Activated B cell treated with CpG ODN at 0.5 μM for 24 hours (primary cell): ENCODE results near the gene SEMA5A. TPM values are rescaled to one million over a fixed set of nuclear protein-coding genes. Genes with fewer than 3 reads are reported as not detected.

Source experiments
- ATAC-seq: fragments of 200-7000 bp; cut with Tn5 transposase; one replicate; pipeline ENCODE4 v1.10.0; 2021; ENCODE audit warnings: low read depth, mild to moderate bottlenecking, moderate library complexity
- CTCF ChIA-PET: fragments of 350-600 bp; sonication (Branson Sonifier 250); formaldehyde crosslinking; loops from one replicate; lab custom pipeline; 2021; ENCODE audit warnings: antibody characterized with exemption; lab: Charles Lee
- POLR2A ChIA-PET: fragments of 350-600 bp; sonication (Branson Sonifier 250); formaldehyde crosslinking; loops from one replicate; lab custom pipeline; 2021; ENCODE audit warnings: antibody characterized with exemption; lab: Charles Lee
- DNase-seq: peaks from one replicate; pipeline ENCODE4 v3.0.0; 2022
- H3K27ac Mint-ChIP-seq: one replicate; pipeline ENCODE4 v1.8.0; 2020; ENCODE audit warnings: mixed read lengths
- H3K27me3 Mint-ChIP-seq: one replicate; pipeline ENCODE4 v1.8.0; 2021; ENCODE audit warnings: mixed read lengths
- H3K36me3 Mint-ChIP-seq: one replicate; pipeline ENCODE4 v1.8.0; 2021; ENCODE audit warnings: low read depth, mixed read lengths
- H3K4me1 Mint-ChIP-seq: one replicate; pipeline ENCODE4 v1.8.0; 2021; ENCODE audit warnings: mixed read lengths
- H3K4me3 Mint-ChIP-seq: one replicate; pipeline ENCODE4 v1.8.0; 2020; ENCODE audit warnings: mild to moderate bottlenecking, mixed read lengths
- H3K9me3 Mint-ChIP-seq: one replicate; pipeline ENCODE4 v1.8.0; 2020; ENCODE audit warnings: mixed read lengths
- intact Hi-C: fragments of 100-400 bp; cut with micrococcal nuclease; formaldehyde crosslinking; loops from one replicate; pipeline ENCODE4 v1.15.1; 2024
- total RNA-seq: library from RNA; stranded (reverse); gene quantifications from 2 replicates; pipeline ENCODE4 v1.2.3, GENCODE V29; 2022
- TF ChIP-seq, protein P1 (sequence below): fragments of 200-600 bp; IDR thresholded peaks from one replicate; pipeline ENCODE4 v1.8.0; 2022; ENCODE audit warnings: antibody characterized with exemption, mild to moderate bottlenecking

Gene SEMA5A
- total RNA-seq, 1 donor from 2014 or later, result not detected

DNA sequence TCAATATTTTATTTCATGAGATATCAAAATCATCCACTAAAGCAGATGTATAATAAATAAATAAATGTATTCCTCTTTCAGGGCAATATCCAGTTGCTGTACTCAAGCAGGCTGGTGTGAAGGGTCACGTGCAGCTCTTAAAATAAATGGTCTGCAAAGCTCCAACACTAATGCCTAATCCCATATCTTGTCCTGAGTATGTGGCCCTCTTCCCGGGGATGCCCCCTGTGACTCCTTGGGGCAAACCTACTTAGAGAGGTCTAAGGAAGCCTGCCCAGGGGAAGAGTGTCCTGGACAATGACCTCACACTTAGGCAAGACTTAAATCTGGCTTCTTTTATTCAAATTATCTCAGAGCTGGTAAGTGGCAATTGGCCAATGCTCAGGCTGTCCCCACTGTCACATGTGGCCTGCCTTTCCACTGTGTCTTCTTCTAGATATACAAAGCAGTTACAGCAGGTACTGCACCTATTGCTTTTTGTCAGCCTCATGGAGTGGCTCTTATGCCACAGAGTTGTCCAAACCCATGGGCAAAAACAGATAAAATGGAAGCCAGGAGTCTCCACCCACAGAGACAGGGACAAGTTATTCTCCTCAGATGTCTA, 55.3 kb downstream of the SEMA5A start:
- H3K36me3 Mint-ChIP-seq, result no peaks in the 10 kb centered on the region
- H3K4me3 Mint-ChIP-seq, result no peak overlapping the region
- POLR2A ChIA-PET, result no interaction called here
- no peak for ATAC-seq
- no peak for DNase-seq
- no peak overlapping the region for H3K27ac Mint-ChIP-seq
- CTCF ChIA-PET, result no interaction called here
- intact Hi-C loops, result no loop called here
- TF ChIP-seq, protein P1, sequence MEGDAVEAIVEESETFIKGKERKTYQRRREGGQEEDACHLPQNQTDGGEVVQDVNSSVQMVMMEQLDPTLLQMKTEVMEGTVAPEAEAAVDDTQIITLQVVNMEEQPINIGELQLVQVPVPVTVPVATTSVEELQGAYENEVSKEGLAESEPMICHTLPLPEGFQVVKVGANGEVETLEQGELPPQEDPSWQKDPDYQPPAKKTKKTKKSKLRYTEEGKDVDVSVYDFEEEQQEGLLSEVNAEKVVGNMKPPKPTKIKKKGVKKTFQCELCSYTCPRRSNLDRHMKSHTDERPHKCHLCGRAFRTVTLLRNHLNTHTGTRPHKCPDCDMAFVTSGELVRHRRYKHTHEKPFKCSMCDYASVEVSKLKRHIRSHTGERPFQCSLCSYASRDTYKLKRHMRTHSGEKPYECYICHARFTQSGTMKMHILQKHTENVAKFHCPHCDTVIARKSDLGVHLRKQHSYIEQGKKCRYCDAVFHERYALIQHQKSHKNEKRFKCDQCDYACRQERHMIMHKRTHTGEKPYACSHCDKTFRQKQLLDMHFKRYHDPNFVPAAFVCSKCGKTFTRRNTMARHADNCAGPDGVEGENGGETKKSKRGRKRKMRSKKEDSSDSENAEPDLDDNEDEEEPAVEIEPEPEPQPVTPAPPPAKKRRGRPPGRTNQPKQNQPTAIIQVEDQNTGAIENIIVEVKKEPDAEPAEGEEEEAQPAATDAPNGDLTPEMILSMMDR, result no peak
- H3K27me3 Mint-ChIP-seq, result no peaks in the 10 kb centered on the region
- H3K4me1 Mint-ChIP-seq, result no peaks in the 10 kb centered on the region
- peaks cover 2% of the 10 kb centered on the region for H3K9me3 Mint-ChIP-seq

DNA sequence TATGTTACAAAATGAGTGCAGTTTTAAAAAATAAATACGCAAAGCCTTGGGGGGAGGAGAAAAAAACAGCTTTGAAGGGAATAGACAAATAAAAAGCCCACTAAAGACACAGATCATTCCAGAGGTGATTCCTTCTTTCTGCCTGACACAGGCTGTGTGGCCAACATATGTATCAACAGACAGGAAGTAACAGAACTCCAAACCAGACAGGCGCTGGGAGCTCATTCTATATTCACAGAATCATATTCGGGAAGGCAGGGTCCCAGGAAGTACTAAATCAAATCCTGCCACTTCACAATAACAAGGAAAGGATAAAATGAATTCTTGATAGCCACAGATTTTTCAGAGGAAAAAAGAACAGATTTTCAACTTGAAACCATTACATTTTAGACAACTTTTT, 62.1 kb downstream of the SEMA5A start:
- CTCF ChIA-PET, result no interaction called here
- TF ChIP-seq, protein P1, result no peak
- intact Hi-C loops, result no loop called here
- Mint-ChIP-seq H3K4me1 (no peaks in the 10 kb centered on the region), H3K36me3 (no peaks in the 10 kb centered on the region), H3K27me3 (no peaks in the 10 kb centered on the region), H3K4me3 (no peak overlapping the region), H3K9me3 (peaks cover 2% of the 10 kb centered on the region), H3K27ac (no peak overlapping the region)
- POLR2A ChIA-PET, result no interaction called here
- no peak for DNase-seq
- no peak for ATAC-seq

DNA sequence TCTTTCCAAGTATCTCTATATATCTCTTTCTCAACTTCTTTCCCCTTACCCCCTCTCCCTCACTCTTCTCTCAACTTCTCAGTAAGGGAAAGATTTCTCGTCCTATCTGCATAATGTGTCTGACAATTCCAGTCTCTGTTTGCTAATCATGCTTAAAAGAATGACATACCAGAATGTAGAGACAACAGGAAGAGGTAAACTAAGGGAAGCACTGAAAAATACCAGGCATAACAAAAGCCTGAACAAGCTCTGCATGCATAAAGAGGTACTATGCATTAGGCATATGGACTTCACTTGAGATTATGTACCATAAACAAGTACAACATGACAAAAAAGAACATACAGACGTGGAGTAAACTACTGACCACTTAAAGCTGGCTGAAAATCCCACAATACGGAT, 62.6 kb downstream of the SEMA5A start:
- intact Hi-C loops, result no loop called here
- Mint-ChIP-seq H3K27ac (no peak overlapping the region), H3K27me3 (no peaks in the 10 kb centered on the region), H3K4me1 (no peaks in the 10 kb centered on the region), H3K36me3 (no peaks in the 10 kb centered on the region), H3K4me3 (no peak overlapping the region), H3K9me3 (peaks cover 2% of the 10 kb centered on the region)
- ChIA-PET CTCF (no interaction called here), POLR2A (no interaction called here)
- DNase-seq, result no peak
- TF ChIP-seq, protein P1, result no peak
- ATAC-seq, result no peak

DNA sequence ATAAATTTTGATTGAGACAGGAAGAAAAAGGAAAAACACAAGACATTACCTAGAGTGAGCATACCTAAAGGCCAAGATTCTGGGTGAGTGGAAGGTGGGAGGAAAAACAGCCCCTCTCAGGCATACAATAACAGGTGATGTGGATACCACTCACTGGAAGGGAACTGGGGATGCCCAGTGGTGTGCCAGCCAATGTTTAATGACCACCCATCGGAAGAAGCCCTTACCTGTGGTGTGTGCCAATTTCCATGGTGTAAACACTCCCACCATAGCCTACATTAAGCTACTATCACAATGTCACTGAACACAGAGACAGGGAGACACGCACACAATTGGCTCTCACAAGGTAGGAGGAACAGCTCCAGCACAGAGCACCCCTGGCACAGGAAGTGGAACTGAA, 63.5 kb downstream of the SEMA5A start:
- intact Hi-C loops, result no loop called here
- Mint-ChIP-seq H3K27ac (no peak overlapping the region), H3K4me1 (no peaks in the 10 kb centered on the region), H3K4me3 (no peak overlapping the region), H3K9me3 (peaks cover 6% of the 10 kb centered on the region), H3K36me3 (no peaks in the 10 kb centered on the region), H3K27me3 (no peaks in the 10 kb centered on the region)
- ChIA-PET CTCF (no interaction called here), POLR2A (no interaction called here)
- ATAC-seq (no peak), DNase-seq (no peak)
- TF ChIP-seq, protein P1, result no peak

DNA sequence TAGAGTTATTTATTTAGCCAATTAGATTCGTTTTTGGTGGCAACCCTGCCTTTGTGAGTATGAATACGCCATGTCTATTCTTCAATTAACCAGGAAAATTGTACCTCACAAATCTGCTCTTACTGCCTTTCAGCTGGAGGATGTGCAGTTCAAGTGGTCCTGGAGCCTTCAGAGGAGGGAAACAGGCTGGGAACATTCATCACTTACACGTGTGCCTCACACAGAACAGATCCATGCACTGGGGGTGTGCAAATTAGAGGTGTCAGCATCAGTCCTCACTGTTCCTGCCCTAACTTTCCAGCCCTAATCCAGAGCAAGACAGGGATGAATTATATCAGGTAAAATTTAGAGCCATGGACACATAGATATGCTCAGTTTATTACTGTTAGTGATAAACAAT, 65.4 kb downstream of the SEMA5A start:
- H3K27ac Mint-ChIP-seq, result no peak overlapping the region
- H3K4me3 Mint-ChIP-seq, result no peak overlapping the region
- POLR2A ChIA-PET, result no interaction called here
- intact Hi-C loops, result no loop called here
- DNase-seq (no peak), ATAC-seq (no peak)
- no peaks in the 10 kb centered on the region for H3K27me3 Mint-ChIP-seq
- H3K9me3 Mint-ChIP-seq, result peaks cover 7% of the 10 kb centered on the region
- H3K4me1 Mint-ChIP-seq, result no peaks in the 10 kb centered on the region
- no peaks in the 10 kb centered on the region for H3K36me3 Mint-ChIP-seq
- CTCF ChIA-PET, result no interaction called here
- TF ChIP-seq, protein P1, result no peak
